B cell (primary cell): ENCODE data around the gene RAB43. TPM values are rescaled to one million over a fixed set of nuclear protein-coding genes. Genes with fewer than 3 reads are reported as not detected.
A peak's percentile ranks its signal among the peaks of the same experiment; 100 is the strongest.

ENCODE experiments used
- ATAC-seq: fragments of 200-7000 bp; cut with Tn5 transposase; one replicate; pipeline ENCODE4 v1.10.0; 2021; ENCODE audit warnings: low read depth, mild to moderate bottlenecking, moderate number of reproducible peaks, moderate library complexity
- CTCF ChIA-PET: fragments of 350-600 bp; sonication (Branson Sonifier 250); formaldehyde crosslinking; loops from one replicate; lab custom pipeline; 2021; ENCODE audit warnings: antibody characterized with exemption, inconsistent platforms; lab: Charles Lee
- POLR2A ChIA-PET: fragments of 350-600 bp; sonication (Branson Sonifier 250); formaldehyde crosslinking; loops from one replicate; lab custom pipeline; 2021; ENCODE audit warnings: antibody characterized with exemption; lab: Charles Lee
- DNase-seq: peaks from one replicate; pipeline ENCODE4 v3.0.0; 2013
- H2AFZ ChIP-seq: 2 replicates; pipeline ENCODE4 v1.6.1; 2012; ENCODE audit warnings: mild to moderate bottlenecking, low read depth, low read length; ENCODE audit not compliant: insufficient read depth, poor library complexity, severe bottlenecking
- H3K27ac ChIP-seq, 2 donors: 1 replicate in 1 of 2; 2 replicates in 1 of 2; pipeline ENCODE4 v1.5.1; 2012 to 2013; ENCODE audit warnings: low read length in 2 of 2, mild to moderate bottlenecking in 2 of 2, moderate library complexity in 1 of 2
- H3K27me3 ChIP-seq, 4 experiments: fragments of 200-600 bp in 1 of 4; sonication (generic) in 1 of 4; replicated peaks in 1 of 4; 1 replicate in 2 of 4; 2 replicates in 2 of 4; pipeline versions ENCODE4 v1.6.1 to v1.7.0; 2013 to 2016; ENCODE audit warnings: low read length in 3 of 4, mild to moderate bottlenecking in 2 of 4, mixed read lengths in 1 of 4, moderate library complexity in 1 of 4; ENCODE audit not compliant: insufficient read depth in 4 of 4, control insufficient read depth in 3 of 4; ENCODE audit errors: control extremely low read depth in 1 of 4
- H3K36me3 ChIP-seq, 2 experiments: replicated peaks in 1 of 2; 1 replicate in 1 of 2; 2 replicates in 1 of 2; pipeline versions ENCODE4 v1.6.1 to v1.7.1; 2013; ENCODE audit warnings: low read length in 1 of 2; ENCODE audit not compliant: insufficient read depth in 2 of 2, control insufficient read depth in 1 of 2; ENCODE audit errors: control extremely low read depth in 1 of 2, extremely low read depth in 1 of 2
- H3K4me1 ChIP-seq, 2 donors: fragments of 200-600 bp in 1 of 2; sonication (generic) in 1 of 2; 1 replicate in 1 of 2; 2 replicates in 1 of 2; pipeline versions ENCODE4 v1.5.1 to v1.6.1; 2013 to 2017; ENCODE audit warnings: low read length in 2 of 2; ENCODE audit not compliant: control insufficient read depth in 2 of 2, insufficient read depth in 2 of 2
- H3K4me2 ChIP-seq: replicated peaks from 2 replicates; pipeline ENCODE3; 2012; ENCODE audit warnings: mild to moderate bottlenecking, low read depth, low read length; ENCODE audit not compliant: poor library complexity, severe bottlenecking
- H3K4me3 ChIP-seq, 5 experiments: fragments of 200-600 bp in 1 of 5; sonication (generic) in 1 of 5; 1 replicate in 3 of 5; 2 replicates in 2 of 5; pipeline versions ENCODE4 v1.5.1 to v1.7.0; 2011 to 2016; ENCODE audit warnings: low read length in 4 of 5, mild to moderate bottlenecking in 4 of 5, low read depth in 2 of 5, control low read depth in 1 of 5, moderate library complexity in 1 of 5; ENCODE audit not compliant: insufficient read depth in 1 of 5; ENCODE audit errors: control extremely low read depth in 1 of 5, extremely low read depth in 1 of 5
- H3K79me2 ChIP-seq: fragments of 200-600 bp; sonication (generic); one replicate; pipeline ENCODE4 v1.6.0; 2016; ENCODE audit warnings: low read length; ENCODE audit not compliant: control insufficient read depth, insufficient read depth
- H3K9ac ChIP-seq: fragments of 200-600 bp; sonication (generic); 2 replicates; pipeline ENCODE4 v1.6.1; 2017; ENCODE audit warnings: mild to moderate bottlenecking, low read length, moderate library complexity
- H3K9me3 ChIP-seq, 3 donors: one replicate each; pipeline versions ENCODE4 v1.6.1 to v1.7.1; 2013; ENCODE audit warnings: low read length in 2 of 3; ENCODE audit not compliant: control insufficient read depth in 2 of 3, insufficient read depth in 1 of 3; ENCODE audit errors: control extremely low read depth in 1 of 3
- H4K20me1 ChIP-seq: 2 replicates; pipeline ENCODE4 v1.6.0; 2012; ENCODE audit warnings: mild to moderate bottlenecking, low read length; ENCODE audit not compliant: insufficient read depth, control insufficient read depth, poor library complexity, severe bottlenecking
- H3K27ac Mint-ChIP-seq: one replicate; pipeline ENCODE4 v1.8.0; 2021; ENCODE audit warnings: mixed read lengths
- H3K27me3 Mint-ChIP-seq: one replicate; pipeline ENCODE4 v1.8.0; 2021; ENCODE audit warnings: mixed read lengths
- H3K4me1 Mint-ChIP-seq: one replicate; pipeline ENCODE4 v1.8.0; 2021; ENCODE audit warnings: mixed read lengths
- H3K4me3 Mint-ChIP-seq: one replicate; pipeline ENCODE4 v1.8.0; 2021; ENCODE audit warnings: mixed read lengths
- H3K9me3 Mint-ChIP-seq: one replicate; pipeline ENCODE4 v1.8.0; 2022; ENCODE audit warnings: mixed read lengths; ENCODE audit not compliant: insufficient read depth
- EZH2 ChIP-seq: IDR thresholded peaks from 2 replicates; pipeline ENCODE4 v1.6.1; 2012; ENCODE audit warnings: borderline replicate concordance, low read depth, mild to moderate bottlenecking, moderate library complexity, low read length; ENCODE audit not compliant: insufficient read depth, poor library complexity, severe bottlenecking
- WGBS: methylation state at CpG from one replicate; pipeline ENCODE4 v1.1.5; 2013; ENCODE audit warnings: missing lambda C conversion rate; ENCODE audit not compliant: insufficient coverage; 5-methylcytosine and 5-hydroxymethylcytosine counted together
- intact Hi-C: fragments of 100-400 bp; cut with micrococcal nuclease; formaldehyde crosslinking; loops from one replicate; pipeline ENCODE4 v1.10.0; 2022
- polyA plus RNA-seq: library from polyadenylated mRNA; depleted of rRNA; stranded (reverse); fragments of >200 nt; gene quantifications from 2 replicates; pipeline ENCODE4 v1.2.3, GENCODE V29; 2012
- total RNA-seq, 2 donors: library from RNA; stranded (reverse); fragments of 120-200 nt in 1 of 2; gene quantifications; 1 replicate in 1 of 2; 2 replicates in 1 of 2; pipeline versions ENCODE4 v1.2.3 to v1.2.4, GENCODE V29; 2013 to 2022
- TF ChIP-seq, protein P1 (sequence below): fragments of 200-600 bp; IDR thresholded peaks from one replicate; pipeline ENCODE4 v1.8.0; 2022; ENCODE audit warnings: antibody characterized with exemption, mild to moderate bottlenecking

Gene RAB43
- total and polyA plus RNA-seq, 2 donors (not counting 1 experiment from before 2014, with no cell fraction given) = 7.6 to 14.3 TPM

GRCh38 chr3:129047553-129047839, 74.1 kb downstream of the RAB43 start:
- peaks cover 10% of the 10 kb centered on the region for H3K9me3 Mint-ChIP-seq
- TF ChIP-seq, protein P1, sequence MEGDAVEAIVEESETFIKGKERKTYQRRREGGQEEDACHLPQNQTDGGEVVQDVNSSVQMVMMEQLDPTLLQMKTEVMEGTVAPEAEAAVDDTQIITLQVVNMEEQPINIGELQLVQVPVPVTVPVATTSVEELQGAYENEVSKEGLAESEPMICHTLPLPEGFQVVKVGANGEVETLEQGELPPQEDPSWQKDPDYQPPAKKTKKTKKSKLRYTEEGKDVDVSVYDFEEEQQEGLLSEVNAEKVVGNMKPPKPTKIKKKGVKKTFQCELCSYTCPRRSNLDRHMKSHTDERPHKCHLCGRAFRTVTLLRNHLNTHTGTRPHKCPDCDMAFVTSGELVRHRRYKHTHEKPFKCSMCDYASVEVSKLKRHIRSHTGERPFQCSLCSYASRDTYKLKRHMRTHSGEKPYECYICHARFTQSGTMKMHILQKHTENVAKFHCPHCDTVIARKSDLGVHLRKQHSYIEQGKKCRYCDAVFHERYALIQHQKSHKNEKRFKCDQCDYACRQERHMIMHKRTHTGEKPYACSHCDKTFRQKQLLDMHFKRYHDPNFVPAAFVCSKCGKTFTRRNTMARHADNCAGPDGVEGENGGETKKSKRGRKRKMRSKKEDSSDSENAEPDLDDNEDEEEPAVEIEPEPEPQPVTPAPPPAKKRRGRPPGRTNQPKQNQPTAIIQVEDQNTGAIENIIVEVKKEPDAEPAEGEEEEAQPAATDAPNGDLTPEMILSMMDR = no peak
- no peak for TF ChIP-seq EZH2
- intact Hi-C loops = no loop called here
- Histone ChIP-seq H3K27me3 (peaks cover 0 to 32% (median 9%) of the 10 kb centered on the region in 4 experiments), H3K9me3 (peaks cover 1 to 22% (median 8%) of the 10 kb centered on the region in 3 donors), H2AFZ (no peak overlapping the region), H3K4me1 (peaks cover 2 to 11% of the 10 kb centered on the region in 2 donors), H4K20me1 (no peaks in the 10 kb centered on the region), H3K79me2 (no peaks in the 10 kb centered on the region), H3K4me2 (no peak overlapping the region), H3K9ac (no peak overlapping the region), H3K4me3 (no peak overlapping the region), H3K36me3 (no peaks in the 10 kb centered on the region), H3K27ac (no peak overlapping the region)
- peaks cover 29% of the 10 kb centered on the region for H3K27me3 Mint-ChIP-seq
- POLR2A ChIA-PET = no interaction called here
- H3K4me3 Mint-ChIP-seq = no peak overlapping the region
- WGBS = 90% methylated on average over 6 of the region's 6 CpGs
- H3K27ac Mint-ChIP-seq = no peak overlapping the region
- ATAC-seq (no peak), DNase-seq (no peak)
- H3K4me1 Mint-ChIP-seq = peaks cover 2% of the 10 kb centered on the region
- CTCF ChIA-PET = interaction anchor here (1.8 kb wide), 1 partner anchor 77 kb away, joined by 8 read pairs; no protein-coding TSS in a partner anchor

DNA sequence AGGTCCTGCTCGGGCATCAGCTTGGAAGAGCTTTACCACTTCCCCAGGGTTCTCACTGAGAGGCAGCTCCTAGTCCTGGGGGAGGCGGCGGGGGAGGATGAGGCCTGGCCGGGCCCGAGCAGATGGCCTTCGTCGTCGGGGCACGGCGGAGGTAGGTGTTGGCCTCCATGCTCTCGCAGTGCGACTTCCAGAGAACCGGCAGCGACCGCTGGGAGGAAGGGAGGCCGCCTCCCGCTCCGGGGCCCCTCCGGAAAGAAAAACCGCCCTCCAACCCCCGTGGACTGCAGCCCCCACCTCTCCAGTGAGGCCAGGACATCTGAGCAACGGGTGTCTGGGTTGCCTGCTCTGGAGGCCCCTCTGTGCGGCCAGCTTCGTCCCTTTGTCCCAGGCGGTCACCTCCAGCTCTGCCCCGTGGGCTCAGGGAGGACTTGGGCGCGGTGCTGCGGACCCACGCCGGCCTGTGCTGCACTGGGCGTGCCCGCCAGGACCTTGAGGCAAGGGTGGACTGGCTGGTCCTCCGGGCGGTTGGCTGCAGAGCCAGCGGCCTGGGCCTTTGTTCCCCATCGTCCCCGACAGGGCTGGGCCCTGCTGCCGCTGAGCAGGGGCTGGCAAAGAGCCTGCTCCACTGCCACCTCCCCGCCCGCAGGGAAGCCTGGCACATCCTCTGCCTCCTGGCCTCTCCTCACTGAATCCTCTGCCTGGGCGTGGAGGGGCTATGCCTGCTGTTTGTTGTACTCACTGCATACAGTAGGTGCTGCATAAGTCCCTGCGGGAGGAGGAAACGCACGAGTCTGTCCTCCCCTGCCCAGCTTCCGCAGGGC, 74.7 kb downstream of the RAB43 start:
- no peak for TF ChIP-seq EZH2
- TF ChIP-seq, protein P1 = no peak
- no peaks in the 10 kb centered on the region for H3K36me3 ChIP-seq
- H3K27me3 ChIP-seq = peaks cover 0 to 34% (median 10%) of the 10 kb centered on the region in 4 experiments
- peaks cover 35% of the 10 kb centered on the region for H3K27me3 Mint-ChIP-seq
- H4K20me1 ChIP-seq = no peaks in the 10 kb centered on the region
- intact Hi-C loops = no loop called here
- H3K27ac Mint-ChIP-seq = no peak overlapping the region
- no peaks in the 10 kb centered on the region for H3K79me2 ChIP-seq
- POLR2A ChIA-PET = no interaction called here
- DNase-seq (no peak), ATAC-seq (no peak)
- H3K4me3 Mint-ChIP-seq = no peak overlapping the region
- H3K4me3 ChIP-seq = no peak overlapping the region
- H3K4me1 ChIP-seq = peaks cover 2 to 11% of the 10 kb centered on the region in 2 donors
- CTCF ChIA-PET = no interaction called here
- peak overlapping the region; percentile 77 for H3K4me2 ChIP-seq
- H3K9ac ChIP-seq = no peak overlapping the region
- H3K27ac ChIP-seq = no peak overlapping the region
- peaks cover 1 to 22% (median 8%) of the 10 kb centered on the region in 3 donors for H3K9me3 ChIP-seq
- WGBS = 95% methylated on average over 46 of the region's 46 CpGs
- H3K9me3 Mint-ChIP-seq = peaks cover 13% of the 10 kb centered on the region
- no peak overlapping the region for H2AFZ ChIP-seq
- H3K4me1 Mint-ChIP-seq = peaks cover 2% of the 10 kb centered on the region
